ENCODE results near the gene TNRC6A. TPM values are rescaled to one million over a fixed set of nuclear protein-coding genes. Genes with fewer than 3 reads are reported as not detected.
A peak's percentile ranks its signal among the peaks of the same experiment; 100 is the strongest.

TNRC6A gene
- total and polyA plus RNA-seq, 4 donors = 9.3 to 42.3 (median 22.9) TPM

- Histone ChIP-seq H3K27me3 (ENCODE audit: control insufficient read depth in 4 of 4, insufficient read depth in 4 of 4, low read length in 3 of 4) (no peaks in the 10 kb centered on the region), H3K9ac (ENCODE audit: low read depth in 1 of 2, low read length in 2 of 2) (no peak overlapping the region), H3K9me3 (ENCODE audit: control insufficient read depth in 4 of 4, low read length in 3 of 4) (no peaks in the 10 kb centered on the region), H3K36me3 (ENCODE audit: control insufficient read depth in 4 of 4, insufficient read depth in 3 of 4, low read depth in 1 of 4, low read length in 3 of 4) (peaks cover 12 to 48% (median 31%) of the 10 kb centered on the region in 4 donors), H3K27ac (ENCODE audit: low read depth in 1 of 2, low read length in 2 of 2) (no peak overlapping the region), H3K4me3 (ENCODE audit: low read depth in 1 of 3, low read length in 3 of 3) (no peak overlapping the region), H3K4me1 (ENCODE audit: control insufficient read depth in 4 of 4, insufficient read depth in 4 of 4, low read length in 3 of 4) (peaks cover 6 to 24% (median 11%) of the 10 kb centered on the region in 4 donors)
- no peak for DNase-seq (ENCODE audit: low spot score)
- WGBS = 98% methylated on average over 2 of the region's 2 CpGs
- TF ChIP-seq YY1 (IDR thresholded peaks at IDR 0.05) (no peak), TAF1 (conservative IDR thresholded peaks at IDR 0.05) (no peak), GABPA (IDR thresholded peaks at IDR 0.05 in 1 of 2, conservative IDR thresholded peaks at IDR 0.05 in 1 of 2) (no peak), JUND (IDR thresholded peaks at IDR 0.05) (no peak)
- TF ChIP-seq, protein P1, sequence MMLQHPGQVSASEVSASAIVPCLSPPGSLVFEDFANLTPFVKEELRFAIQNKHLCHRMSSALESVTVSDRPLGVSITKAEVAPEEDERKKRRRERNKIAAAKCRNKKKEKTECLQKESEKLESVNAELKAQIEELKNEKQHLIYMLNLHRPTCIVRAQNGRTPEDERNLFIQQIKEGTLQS (IDR thresholded peaks at IDR 0.05) = no peak
Measured at GRCh38 chr16:24781256-24781655, 51.8 kb downstream of the TNRC6A start.

DNA sequence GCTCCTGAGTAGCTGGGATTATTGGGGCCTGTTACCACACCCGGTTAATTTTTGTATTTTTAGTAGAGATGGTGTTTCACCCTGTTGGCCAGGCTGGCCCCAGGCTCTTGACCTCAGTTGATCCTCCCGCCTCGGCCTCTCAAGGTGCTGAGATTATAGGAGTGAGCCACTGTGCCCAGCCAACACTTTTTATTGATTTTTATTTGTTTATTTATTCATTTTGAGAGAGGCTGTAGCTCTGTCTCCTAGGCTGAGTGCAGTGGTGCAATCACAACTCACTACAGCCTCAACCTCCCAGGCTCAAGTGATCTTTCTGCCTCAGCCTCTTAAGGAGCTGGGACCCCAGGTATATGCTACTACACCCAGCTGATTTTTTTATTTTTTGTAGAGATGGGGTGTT, 54.7 kb downstream of the TNRC6A start:
- no peak overlapping the region for H3K9ac ChIP-seq (ENCODE audit: low read depth in 1 of 2, low read length in 2 of 2)
- peaks cover 9 to 33% (median 29%) of the 10 kb centered on the region in 4 donors for H3K36me3 ChIP-seq (ENCODE audit: control insufficient read depth in 4 of 4, insufficient read depth in 3 of 4, low read depth in 1 of 4, low read length in 3 of 4)
- DNase-seq (ENCODE audit: low spot score) = no peak
- no peaks in the 10 kb centered on the region for H3K27me3 ChIP-seq (ENCODE audit: control insufficient read depth in 4 of 4, insufficient read depth in 4 of 4, low read length in 3 of 4)
- H3K4me1 ChIP-seq (ENCODE audit: control insufficient read depth in 4 of 4, insufficient read depth in 4 of 4, low read length in 3 of 4) = peaks cover 0 to 6% (median 3%) of the 10 kb centered on the region in 4 donors
- 63% methylated on average over 3 of the region's 3 CpGs for WGBS
- H3K9me3 ChIP-seq (ENCODE audit: control insufficient read depth in 4 of 4, low read length in 3 of 4) = no peaks in the 10 kb centered on the region
- TF ChIP-seq TAF1 (conservative IDR thresholded peaks at IDR 0.05) = no peak
- TF ChIP-seq RXRA (IDR thresholded peaks at IDR 0.05) = peak in 1 of 2 donors; percentile 32
- TF ChIP-seq, protein P2, sequence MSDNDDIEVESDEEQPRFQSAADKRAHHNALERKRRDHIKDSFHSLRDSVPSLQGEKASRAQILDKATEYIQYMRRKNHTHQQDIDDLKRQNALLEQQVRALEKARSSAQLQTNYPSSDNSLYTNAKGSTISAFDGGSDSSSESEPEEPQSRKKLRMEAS (IDR thresholded peaks at IDR 0.05) = no peak
- TF ChIP-seq RAD21 (IDR thresholded peaks at IDR 0.05) = peak in 1 of 2 donors; percentile 21
- no peak for TF ChIP-seq SP1 (IDR thresholded peaks at IDR 0.05)
- H3K4me3 ChIP-seq (ENCODE audit: low read depth in 1 of 3, low read length in 3 of 3) = no peak overlapping the region
- no peak overlapping the region for H3K27ac ChIP-seq (ENCODE audit: low read depth in 1 of 2, low read length in 2 of 2)

GRCh38 chr16:24789881-24790280, 60.4 kb downstream of the TNRC6A start:
- Histone ChIP-seq H3K4me1 (ENCODE audit: control insufficient read depth in 4 of 4, insufficient read depth in 4 of 4, low read length in 3 of 4) (no peaks in the 10 kb centered on the region), H3K36me3 (ENCODE audit: control insufficient read depth in 4 of 4, insufficient read depth in 3 of 4, low read depth in 1 of 4, low read length in 3 of 4) (peaks cover 5 to 62% (median 48%) of the 10 kb centered on the region in 4 donors), H3K9me3 (ENCODE audit: control insufficient read depth in 4 of 4, low read length in 3 of 4) (no peaks in the 10 kb centered on the region), H3K27ac (ENCODE audit: low read depth in 1 of 2, low read length in 2 of 2) (no peak overlapping the region), H3K4me3 (ENCODE audit: low read depth in 1 of 3, low read length in 3 of 3) (no peak overlapping the region), H3K27me3 (ENCODE audit: control insufficient read depth in 4 of 4, insufficient read depth in 4 of 4, low read length in 3 of 4) (no peaks in the 10 kb centered on the region), H3K9ac (ENCODE audit: low read depth in 1 of 2, low read length in 2 of 2) (no peak overlapping the region)
- over 99% methylated on average over 2 of the region's 2 CpGs for WGBS
- DNase-seq (ENCODE audit: low spot score) = no peak
- TF ChIP-seq FOXA1 (IDR thresholded peaks at IDR 0.05) (no peak), SP1 (IDR thresholded peaks at IDR 0.05) (no peak), JUND (IDR thresholded peaks at IDR 0.05) (no peak), HNF4G (IDR thresholded peaks at IDR 0.05) (no peak), HNF4A (conservative IDR thresholded peaks at IDR 0.05) (no peak), RXRA (IDR thresholded peaks at IDR 0.05) (no peak), RAD21 (IDR thresholded peaks at IDR 0.05) (no peak), YY1 (IDR thresholded peaks at IDR 0.05) (no peak), FOXA2 (IDR thresholded peaks at IDR 0.05) (no peak)
- TF ChIP-seq, protein P1 (IDR thresholded peaks at IDR 0.05) = no peak
- TF ChIP-seq, protein P3, sequence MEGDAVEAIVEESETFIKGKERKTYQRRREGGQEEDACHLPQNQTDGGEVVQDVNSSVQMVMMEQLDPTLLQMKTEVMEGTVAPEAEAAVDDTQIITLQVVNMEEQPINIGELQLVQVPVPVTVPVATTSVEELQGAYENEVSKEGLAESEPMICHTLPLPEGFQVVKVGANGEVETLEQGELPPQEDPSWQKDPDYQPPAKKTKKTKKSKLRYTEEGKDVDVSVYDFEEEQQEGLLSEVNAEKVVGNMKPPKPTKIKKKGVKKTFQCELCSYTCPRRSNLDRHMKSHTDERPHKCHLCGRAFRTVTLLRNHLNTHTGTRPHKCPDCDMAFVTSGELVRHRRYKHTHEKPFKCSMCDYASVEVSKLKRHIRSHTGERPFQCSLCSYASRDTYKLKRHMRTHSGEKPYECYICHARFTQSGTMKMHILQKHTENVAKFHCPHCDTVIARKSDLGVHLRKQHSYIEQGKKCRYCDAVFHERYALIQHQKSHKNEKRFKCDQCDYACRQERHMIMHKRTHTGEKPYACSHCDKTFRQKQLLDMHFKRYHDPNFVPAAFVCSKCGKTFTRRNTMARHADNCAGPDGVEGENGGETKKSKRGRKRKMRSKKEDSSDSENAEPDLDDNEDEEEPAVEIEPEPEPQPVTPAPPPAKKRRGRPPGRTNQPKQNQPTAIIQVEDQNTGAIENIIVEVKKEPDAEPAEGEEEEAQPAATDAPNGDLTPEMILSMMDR (IDR thresholded peaks at IDR 0.05; ENCODE audit: low read depth, low read length, missing input control) = no peak

Measured in liver (tissue), 9 donors.